K562 (cell line): ENCODE measurements around the gene MICAL2. TPM values are rescaled to one million over a fixed set of nuclear protein-coding genes. Genes with fewer than 3 reads are reported as not detected.

ENCODE experiments used
- ATAC-seq: fragments of 200-7000 bp; cut with Tn5 transposase; 3 replicates; pipeline ENCODE4 v1.9.1; 2020; ENCODE audit warnings: moderate library complexity
- BruUV-seq: library from RNA; stranded (reverse); fragments of 400-500 nt; replicated peaks from 2 replicates; lab custom pipeline; 2021; lab: Mats Ljungman, UMichigan
- CTCF ChIA-PET: fragments of 300-600 bp; formaldehyde crosslinking; extraction: SDS; loops from one replicate; lab custom pipeline; 2021; ENCODE audit warnings: low intra/inter-chr PET ratio; lab: Yijun Ruan, JAX
- POLR2A ChIA-PET: fragments of 300-600, 350-650 bp; sonication (Branson Sonifier 250); formaldehyde crosslinking; extraction: SDS; loops from one replicate; lab custom pipeline; 2021; ENCODE audit warnings: antibody characterized with exemption, inconsistent platforms; lab: Yijun Ruan, JAX
- DNase-seq, 4 experiments: peaks; one replicate each; pipeline versions ENCODE4 v3.0.0 to v3.0.0-alpha.2; 2011 to 2018; ENCODE audit warnings: low spot score in 3 of 4, mixed read lengths in 3 of 4; ENCODE audit errors: extremely low read depth in 1 of 4
- FAIRE-seq: peaks from 2 replicates; lab custom pipeline; 2011; peaks lifted over from hg19 to GRCh38; lab: Jason Lieb, UNC
- H2AFZ ChIP-seq: 2 replicates; pipeline ENCODE4 v1.6.0; 2011; ENCODE audit warnings: low read depth, low read length, control low read depth, inconsistent platforms
- H3K27ac ChIP-seq: fragments of 200-600 bp; 3 replicates; pipeline ENCODE4 v1.8.0; 2011; ENCODE audit warnings: low read depth, mild to moderate bottlenecking, control low read depth, inconsistent platforms, low read length, moderate library complexity, mixed read lengths; ENCODE audit errors: extremely low read depth
- H3K27me3 ChIP-seq, 2 experiments: fragments of 300-600 bp in 1 of 2; 2 replicates in 1 of 2; 3 replicates in 1 of 2; pipeline versions ENCODE4 v1.6.0 to v1.8.0; 2011; ENCODE audit warnings: inconsistent platforms in 2 of 2, low read length in 2 of 2, mild to moderate bottlenecking in 1 of 2, mixed read lengths in 1 of 2, moderate library complexity in 1 of 2; ENCODE audit not compliant: control insufficient read depth in 2 of 2, insufficient read depth in 2 of 2
- H3K36me3 ChIP-seq: fragments of 300-600 bp; 3 replicates; pipeline ENCODE4 v1.8.0; 2011; ENCODE audit warnings: mild to moderate bottlenecking, low read length, inconsistent platforms; ENCODE audit not compliant: control insufficient read depth, insufficient read depth
- H3K4me1 ChIP-seq, 2 experiments: fragments of 200-600 bp in 1 of 2; replicated peaks in 1 of 2; 2 replicates in 1 of 2; 3 replicates in 1 of 2; pipeline versions ENCODE4 v1.5.1 to v1.8.0; 2011; ENCODE audit warnings: inconsistent platforms in 2 of 2, low read length in 2 of 2, mild to moderate bottlenecking in 1 of 2, mixed read lengths in 1 of 2, moderate library complexity in 1 of 2; ENCODE audit not compliant: control insufficient read depth in 2 of 2, insufficient read depth in 2 of 2
- H3K4me2 ChIP-seq: 2 replicates; pipeline ENCODE4 v1.6.1; 2011; ENCODE audit warnings: low read length, control low read depth, inconsistent platforms, mixed read lengths; ENCODE audit not compliant: insufficient read depth
- H3K4me3 ChIP-seq: fragments of 200-600 bp; sonication (generic), shearing (Covaris generic); 2 replicates; pipeline ENCODE4 v1.5.1; 2016; ENCODE audit warnings: control low read depth, inconsistent platforms
- H3K79me2 ChIP-seq: fragments of 200-600 bp; 3 replicates; pipeline ENCODE4 v1.8.0; 2011; ENCODE audit warnings: low read length, inconsistent platforms; ENCODE audit not compliant: control insufficient read depth, insufficient read depth
- H3K9ac ChIP-seq, 2 experiments: 2 replicates each; pipeline versions ENCODE4 v1.6.0 to v1.6.1; 2011; ENCODE audit warnings: low read depth in 2 of 2, low read length in 2 of 2, control low read depth in 1 of 2, inconsistent platforms in 1 of 2, mild to moderate bottlenecking in 1 of 2, mixed read lengths in 1 of 2; ENCODE audit not compliant: insufficient read depth in 1 of 2
- H3K9me1 ChIP-seq: one replicate; pipeline ENCODE4 v1.6.0; 2011; ENCODE audit warnings: inconsistent platforms, mild to moderate bottlenecking, low read length, moderate library complexity; ENCODE audit not compliant: control insufficient read depth, insufficient read depth
- H3K9me3 ChIP-seq: replicated peaks from 2 replicates; pipeline ENCODE4 v1.5.1; 2011; ENCODE audit warnings: low read depth, low read length, inconsistent platforms; ENCODE audit not compliant: control insufficient read depth, insufficient read depth
- H4K20me1 ChIP-seq: replicated peaks from 2 replicates; pipeline ENCODE4 v1.6.1; 2011; ENCODE audit warnings: low read length, inconsistent platforms, mixed read lengths; ENCODE audit not compliant: control insufficient read depth, insufficient read depth
- FOXK2 ChIP-seq, 2 experiments: fragments of 450-650 bp; IDR thresholded peaks in 1 of 2; conservative IDR thresholded peaks in 1 of 2; 2 replicates each; pipeline ENCODE4 v1.6.1; 2016; ENCODE audit warnings: low read depth in 2 of 2, mild to moderate bottlenecking in 1 of 2
- FOXM1 ChIP-seq, 2 experiments: fragments of 450-650 bp in 1 of 2; sonication (generic) in 1 of 2; formaldehyde crosslinking in 1 of 2; IDR thresholded peaks; 2 replicates each; pipeline versions ENCODE4 v1.6.1 to v1.9.0; 2017 to 2022; ENCODE audit warnings: low read depth in 2 of 2, mild to moderate bottlenecking in 2 of 2, missing genetic modification reagents in 1 of 2, moderate library complexity in 1 of 2
- HNRNPLL ChIP-seq: fragments of 200-400 bp; formaldehyde crosslinking; IDR thresholded peaks from 2 replicates; pipeline ENCODE4 v1.6.1; 2017; ENCODE audit warnings: low read length, low read depth, mild to moderate bottlenecking; ENCODE audit not compliant: poor library complexity, severe bottlenecking
- HNRNPUL1 ChIP-seq: fragments of 200-400 bp; formaldehyde crosslinking; IDR thresholded peaks from 2 replicates; pipeline ENCODE4 v1.6.1; 2017; ENCODE audit warnings: low read length
- MIER1 ChIP-seq: fragments of 450-650 bp; IDR thresholded peaks from 2 replicates; pipeline ENCODE4 v1.6.1; 2016; ENCODE audit warnings: antibody characterized with exemption, mild to moderate bottlenecking, low read depth
- NR2C2 ChIP-seq, 2 experiments: fragments of 200-800 bp in 1 of 2; sonication (Bioruptor generic) in 1 of 2; sonication (generic) in 1 of 2; formaldehyde crosslinking in 1 of 2; IDR thresholded peaks; 2 replicates each; pipeline versions ENCODE4 v1.6.1 to v1.8.0; 2016 to 2022; ENCODE audit warnings: mild to moderate bottlenecking in 1 of 2, missing compliant biosample characterization in 1 of 2, missing genetic modification characterization in 1 of 2, missing genetic modification reagents in 1 of 2
- SMC3 ChIP-seq: conservative IDR thresholded peaks from 2 replicates; pipeline ENCODE4 v1.6.1; 2011; ENCODE audit warnings: low read depth, low read length, improper control_type of control experiment; ENCODE audit not compliant: insufficient read depth
- SRSF7 ChIP-seq: fragments of 200-400 bp; formaldehyde crosslinking; optimal IDR thresholded peaks from 2 replicates; pipeline ENCODE3; 2017; ENCODE audit warnings: mild to moderate bottlenecking, low read depth, low read length
- TAF9B ChIP-seq: fragments of 450-650 bp; IDR thresholded peaks from 2 replicates; pipeline ENCODE4 v1.6.1; 2018; ENCODE audit warnings: mild to moderate bottlenecking; ENCODE audit not compliant: partially characterized antibody
- TOE1 ChIP-seq, 2 experiments: fragments of 450-650 bp in 1 of 2; sonication (generic) in 1 of 2; formaldehyde crosslinking in 1 of 2; IDR thresholded peaks; 2 replicates each; pipeline versions ENCODE4 v1.7.1 to v1.8.0; 2016 to 2022; ENCODE audit warnings: borderline replicate concordance in 2 of 2, mild to moderate bottlenecking in 2 of 2, antibody characterized with exemption in 1 of 2, inconsistent platforms in 1 of 2, low read depth in 1 of 2, missing genetic modification reagents in 1 of 2, moderate library complexity in 1 of 2
- ZC3H4 ChIP-seq: sonication (generic); formaldehyde crosslinking; IDR thresholded peaks from 2 replicates; pipeline ENCODE4 v1.9.0; 2021; ENCODE audit warnings: missing genetic modification reagents, borderline replicate concordance
- ZNF184 ChIP-seq: sonication (generic); formaldehyde crosslinking; IDR thresholded peaks from 2 replicates; pipeline ENCODE4 v1.5.0; 2020; ENCODE audit warnings: missing genetic modification reagents
- ZNF407 ChIP-seq: fragments of 450-650 bp; IDR thresholded peaks from 2 replicates; pipeline ENCODE4 v1.6.1; 2016; ENCODE audit warnings: low read depth
- ZNF830 ChIP-seq: fragments of 250-450 bp; sonication (Bioruptor Pico); IDR thresholded peaks from 2 replicates; pipeline ENCODE4 v1.5.0; 2021; ENCODE audit warnings: mild to moderate bottlenecking
- WGBS: fragments of 100-300 bp; shearing (Covaris generic); methylation state at CpG from one replicate; pipeline ENCODE4 v1.1.6; 2016; ENCODE audit warnings: low coverage, mixed read lengths; ENCODE audit not compliant: insufficient coverage; ENCODE audit errors: missing lambda C conversion rate; 5-methylcytosine and 5-hydroxymethylcytosine counted together
- in situ Hi-C: fragments of 300-500 bp; cut with MboI; formaldehyde crosslinking; loops from 4 replicates; pipeline ENCODE4 v1.15.0; 2018; ENCODE audit warnings: inconsistent platforms, mixed read lengths
- intact Hi-C: fragments of 100-400 bp; cut with micrococcal nuclease; formaldehyde crosslinking; loops from 2 replicates; pipeline ENCODE4 v1.14.2; 2022
- polyA plus RNA-seq, 8 experiments: library from polyadenylated mRNA; depleted of rRNA in 4 of 8; stranded (reverse) in 5 of 8; unstranded in 3 of 8; fragments of >200 nt; fragmentation: Nextera tagmentation in 2 of 8; fragmentation: Illumina TruSeq in 1 of 8; extraction: Ambion mirVana in 2 of 8; extraction: Trizol in 1 of 8; gene quantifications; 2 replicates each; pipeline versions ENCODE4 v1.2.1 to v1.2.3, GENCODE V29; 2011 to 2014; ENCODE audit warnings: inconsistent platforms in 1 of 8, missing spikeins in 1 of 8
- total RNA-seq, 7 experiments: library from RNA; depleted of rRNA in 6 of 7; stranded (reverse); fragments of >200 nt in 6 of 7; fragmentation: Illumina TruSeq in 2 of 7; extraction: Trizol in 2 of 7; gene quantifications; 2 replicates each; pipeline versions ENCODE4 v1.2.1 to v1.2.3, GENCODE V29; 2011 to 2021; ENCODE audit warnings: low replicate concordance in 1 of 7

The MICAL2 gene
- total and polyA plus RNA-seq, 9 of the 15 experiments (the other 6 are each of a cell fraction or from before 2014, with no cell fraction given) = 4.7 to 64.2 (median 33.6) TPM

DNA sequence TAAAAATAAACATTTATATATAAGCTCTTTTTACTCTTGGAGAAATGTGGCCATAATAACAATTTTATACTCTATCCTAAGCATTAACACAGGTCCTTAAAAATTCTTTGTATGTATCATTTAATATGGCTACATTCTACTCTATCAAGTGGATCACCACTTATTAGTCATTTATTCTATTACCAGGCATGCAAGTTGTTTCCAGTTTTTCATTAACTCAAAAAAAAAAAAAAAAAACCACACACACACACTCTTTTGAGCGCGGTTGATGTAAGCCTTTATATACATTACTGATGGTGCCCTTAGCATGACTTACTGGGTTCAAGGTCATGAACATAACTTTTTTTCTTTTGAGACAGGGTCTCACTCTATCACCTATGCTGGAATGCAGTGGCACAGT lies 47.1 kb upstream of the MICAL2 start:
- H3K4me3 ChIP-seq = no peak overlapping the region
- H2AFZ ChIP-seq = no peak overlapping the region
- H3K9me3 ChIP-seq = no peaks in the 10 kb centered on the region
- no TSS peak for BruUV-seq
- no peak for DNase-seq
- H3K9ac ChIP-seq = no peak overlapping the region
- WGBS = 94% methylated on average over 2 of the region's 2 CpGs
- no peaks in the 10 kb centered on the region for H3K79me2 ChIP-seq
- no peak for FAIRE-seq
- peaks cover 0 to 5% of the 10 kb centered on the region in 2 experiments; a peak in 1 of 5 replicates for H3K4me1 ChIP-seq
- ATAC-seq = no peak
- H3K27ac ChIP-seq = no peak overlapping the region
- intact Hi-C loops = no loop called here
- H3K36me3 ChIP-seq = no peaks in the 10 kb centered on the region
- H3K4me2 ChIP-seq = no peak overlapping the region
- no peaks in the 10 kb centered on the region for H3K9me1 ChIP-seq
- H4K20me1 ChIP-seq = no peaks in the 10 kb centered on the region
- ChIA-PET POLR2A (interaction anchor here (1.4 kb wide), 1 partner anchor 12 kb away, joined by 4 read pairs; no protein-coding TSS in a partner anchor), CTCF (interaction anchor here (0.6 kb wide), 1 partner anchor 15 kb away, joined by 5 read pairs; no protein-coding TSS in a partner anchor)
- in situ Hi-C loops = no loop called here
- no peaks in the 10 kb centered on the region for H3K27me3 ChIP-seq
- TF ChIP-seq HNRNPUL1 (no peak), SMC3 (no peak), ZC3H4 (CRISPR knock-in tag) (no peak), MIER1 (no peak), ZNF407 (no peak), FOXM1 (IDR thresholded peaks at IDR 0.05; ENCODE audit: low read depth) (no peak), FOXM1 (CRISPR knock-in tag; IDR thresholded peaks at IDR 0.05; ENCODE audit: low read depth) (no peak), NR2C2 (CRISPR knock-in tag; IDR thresholded peaks at IDR 0.05) (no peak), NR2C2 (tag; IDR thresholded peaks at IDR 0.05) (no peak), HNRNPLL (no peak), ZNF830 (CRISPR knock-in tag) (no peak), FOXK2 (conservative IDR thresholded peaks at IDR 0.05 in 1 of 2, IDR thresholded peaks at IDR 0.05 in 1 of 2; ENCODE audit: low read depth in 2 of 2) (no peak), ZNF184 (no peak), TAF9B (no peak), SRSF7 (no peak), TOE1 (IDR thresholded peaks at IDR 0.05; ENCODE audit: borderline replicate concordance) (no peak), TOE1 (CRISPR knock-in tag; IDR thresholded peaks at IDR 0.05; ENCODE audit: borderline replicate concordance, low read depth) (no peak)
